GM19043 (cell line): ENCODE measurements around the gene KIAA2012.

Source experiments
- ATAC-seq: cut with Tn5 transposase; IDR thresholded peaks from one replicate; pipeline ENCODE4 v1.9.1; 2021; ENCODE audit warnings: low read depth; ENCODE audit not compliant: unreplicated experiment

The KIAA2012 gene

GRCh38 chr2:202074324-202074723, 1.3 kb downstream of the KIAA2012 start:
- ATAC-seq, result no peak

- ATAC-seq, result no peak
Measured at GRCh38 chr2:202079310-202079709, 6.3 kb downstream of the KIAA2012 start.

GRCh38 chr2:202084265-202084664, 11.2 kb downstream of the KIAA2012 start:
- ATAC-seq, result no peak

- ATAC-seq, result no peak
Measured at GRCh38 chr2:202088777-202089176, 15.7 kb downstream of the KIAA2012 start.

GRCh38 chr2:202090530-202090929, 17.5 kb downstream of the KIAA2012 start:
- ATAC-seq, result no peak

- no peak for ATAC-seq
Measured at GRCh38 chr2:202091476-202091875, 18.4 kb downstream of the KIAA2012 start.

GRCh38 chr2:202094426-202094986, 21.5 kb downstream of the KIAA2012 start:
- ATAC-seq, result no peak

GRCh38 chr2:202095235-202095634, 22.2 kb downstream of the KIAA2012 start:
- ATAC-seq, result no peak

GRCh38 chr2:202096736-202097135, 23.7 kb downstream of the KIAA2012 start:
- no peak for ATAC-seq

GRCh38 chr2:202098291-202098690, 25.2 kb downstream of the KIAA2012 start:
- no peak for ATAC-seq

- ATAC-seq, result no peak
Measured at GRCh38 chr2:202099515-202099914, 26.5 kb downstream of the KIAA2012 start.

- ATAC-seq, result no peak
Measured at GRCh38 chr2:202100176-202100575, 27.1 kb downstream of the KIAA2012 start.

GRCh38 chr2:202101026-202101579, 28.0 kb downstream of the KIAA2012 start:
- ATAC-seq, result no peak

GRCh38 chr2:202102425-202103000, 29.5 kb downstream of the KIAA2012 start:
- ATAC-seq, result no peak

GRCh38 chr2:202104286-202104870, 31.3 kb downstream of the KIAA2012 start:
- no peak for ATAC-seq

GRCh38 chr2:202105025-202105424, 32.0 kb downstream of the KIAA2012 start:
- no peak for ATAC-seq

- ATAC-seq, result no peak
Measured at GRCh38 chr2:202108345-202108744, 35.3 kb downstream of the KIAA2012 start.

- ATAC-seq, result no peak
Measured at GRCh38 chr2:202109139-202109736, 36.2 kb downstream of the KIAA2012 start.

GRCh38 chr2:202109737-202110184, 36.7 kb downstream of the KIAA2012 start:
- ATAC-seq, result no peak

GRCh38 chr2:202110491-202110890, 37.4 kb downstream of the KIAA2012 start:
- no peak for ATAC-seq

GRCh38 chr2:202112041-202112440, 39.0 kb downstream of the KIAA2012 start:
- ATAC-seq, result no peak
